Testis (tissue), 3 donors: ENCODE data around the gene PPARG. TPM values are rescaled to one million over a fixed set of nuclear protein-coding genes. Genes with fewer than 3 reads are reported as not detected.

Source experiments
- DNase-seq: peaks from one replicate; pipeline ENCODE4 v3.0.0-alpha.2; 2019
- H3K27ac ChIP-seq, 2 donors: fragments of 200-600 bp; sonication (generic); one replicate each; pipeline ENCODE4 v1.5.1; 2019
- H3K27me3 ChIP-seq: fragments of 200-600 bp; sonication (generic); one replicate; pipeline ENCODE4 v1.5.1; 2019
- H3K36me3 ChIP-seq: fragments of 200-600 bp; sonication (generic); one replicate; pipeline ENCODE4 v1.5.1; 2017; ENCODE audit warnings: low read depth; ENCODE audit errors: missing control alignments
- H3K4me1 ChIP-seq: fragments of 200-600 bp; sonication (generic); one replicate; pipeline ENCODE4 v1.5.1; 2019
- H3K4me3 ChIP-seq, 2 donors: fragments of 200-600 bp; sonication (generic); one replicate each; pipeline ENCODE4 v1.5.1; 2017 to 2019
- H3K9me3 ChIP-seq: fragments of 200-600 bp; sonication (generic); one replicate; pipeline ENCODE4 v1.5.1; 2017
- POLR2A ChIP-seq: fragments of 450-650 bp; IDR thresholded peaks from one replicate; pipeline ENCODE4 v1.6.1; 2017; ENCODE audit warnings: antibody characterized with exemption, mild to moderate bottlenecking, moderate library complexity
- WGBS, 2 donors: methylation state at CpG; one replicate each; pipeline ENCODE4 v1.1.5; 2018; 5-methylcytosine and 5-hydroxymethylcytosine counted together
- intact Hi-C: fragments of 100-400 bp; cut with DNase I; formaldehyde crosslinking; loops from one replicate; pipeline ENCODE4 v1.15.1; 2023; ENCODE audit warnings: low total_unique reads
- polyA plus RNA-seq: library from polyadenylated mRNA; stranded (reverse); fragments of 350-450 nt; fragmentation: Illumina TruSeq; extraction: RNeasy Lipid Tissue Mini Kit (QIAGEN cat#74804); gene quantifications from one replicate; pipeline ENCODE4 v1.2.3, GENCODE V29; 2014; ENCODE audit warnings: low read depth, low replicate concordance; ENCODE audit not compliant: insufficient read depth
- total RNA-seq, 2 donors: library from RNA; depleted of rRNA; stranded (reverse); fragments of >200 nt; gene quantifications; one replicate each; pipeline ENCODE4 v1.2.3, GENCODE V29; 2016
- TF ChIP-seq, protein P1 (sequence below), 3 experiments: fragments of 450-650 bp in 2 of 3; fragments of 200-600 bp in 1 of 3; sonication (generic) in 1 of 3; IDR thresholded peaks; one replicate each; pipeline ENCODE4 v1.5.1; 2016 to 2019; ENCODE audit warnings: antibody characterized with exemption in 3 of 3, mild to moderate bottlenecking in 2 of 3, moderate library complexity in 1 of 3

Gene PPARG
- total and polyA plus RNA-seq, 3 donors from 2014 or later = 12.1 to 18.7 (median 17.6) TPM

- 76 to 92% methylated on average over 5 of the region's 5 CpGs for WGBS, 2 donors
- H3K9me3 ChIP-seq = no peaks in the 10 kb centered on the region
- TF ChIP-seq POLR2A = no peak
- TF ChIP-seq, protein P1, sequence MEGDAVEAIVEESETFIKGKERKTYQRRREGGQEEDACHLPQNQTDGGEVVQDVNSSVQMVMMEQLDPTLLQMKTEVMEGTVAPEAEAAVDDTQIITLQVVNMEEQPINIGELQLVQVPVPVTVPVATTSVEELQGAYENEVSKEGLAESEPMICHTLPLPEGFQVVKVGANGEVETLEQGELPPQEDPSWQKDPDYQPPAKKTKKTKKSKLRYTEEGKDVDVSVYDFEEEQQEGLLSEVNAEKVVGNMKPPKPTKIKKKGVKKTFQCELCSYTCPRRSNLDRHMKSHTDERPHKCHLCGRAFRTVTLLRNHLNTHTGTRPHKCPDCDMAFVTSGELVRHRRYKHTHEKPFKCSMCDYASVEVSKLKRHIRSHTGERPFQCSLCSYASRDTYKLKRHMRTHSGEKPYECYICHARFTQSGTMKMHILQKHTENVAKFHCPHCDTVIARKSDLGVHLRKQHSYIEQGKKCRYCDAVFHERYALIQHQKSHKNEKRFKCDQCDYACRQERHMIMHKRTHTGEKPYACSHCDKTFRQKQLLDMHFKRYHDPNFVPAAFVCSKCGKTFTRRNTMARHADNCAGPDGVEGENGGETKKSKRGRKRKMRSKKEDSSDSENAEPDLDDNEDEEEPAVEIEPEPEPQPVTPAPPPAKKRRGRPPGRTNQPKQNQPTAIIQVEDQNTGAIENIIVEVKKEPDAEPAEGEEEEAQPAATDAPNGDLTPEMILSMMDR (IDR thresholded peaks at IDR 0.05) = no peak
- no peak overlapping the region for H3K27ac ChIP-seq
- H3K36me3 ChIP-seq = no peaks in the 10 kb centered on the region
- no peaks in the 10 kb centered on the region for H3K27me3 ChIP-seq
- no peaks in the 10 kb centered on the region for H3K4me1 ChIP-seq
- intact Hi-C loops = no loop called here
- no peak for DNase-seq
- H3K4me3 ChIP-seq = no peak overlapping the region
These were observed 139.3 kb downstream of the PPARG start for GRCh38 chr3:12428126-12428525.

DNA sequence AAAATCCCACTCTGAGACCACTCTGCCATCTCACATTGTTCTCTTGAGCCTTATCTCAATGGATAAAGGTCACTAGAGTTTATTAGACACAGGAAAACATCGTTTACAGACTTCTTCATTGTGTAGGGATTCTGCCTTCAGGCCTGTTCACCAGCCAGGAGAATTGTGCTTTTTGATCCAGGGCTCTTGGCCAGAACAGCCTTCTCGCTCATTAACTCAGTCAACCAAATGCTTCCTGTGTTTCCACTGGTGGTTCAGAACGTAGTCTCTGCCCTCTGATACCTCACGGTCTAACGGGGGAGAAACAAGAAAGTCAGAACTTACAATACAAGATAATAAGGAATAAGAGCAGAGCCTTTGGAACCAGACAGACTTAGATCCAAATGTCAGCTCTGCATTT lies 141.2 kb downstream of the PPARG start:
- DNase-seq = no peak

GRCh38 chr3:12433823-12434222 lies 145.0 kb downstream of the PPARG start:
- H3K36me3 ChIP-seq = no peaks in the 10 kb centered on the region
- H3K9me3 ChIP-seq = no peaks in the 10 kb centered on the region
- TF ChIP-seq, protein P1 (IDR thresholded peaks at IDR 0.05) = no peak
- no peak for TF ChIP-seq POLR2A
- no peaks in the 10 kb centered on the region for H3K27me3 ChIP-seq
- no peak overlapping the region for H3K27ac ChIP-seq
- DNase-seq = no peak
- intact Hi-C loops = no loop called here
- WGBS, 2 donors = 87 to 91% methylated on average over 6 of the region's 6 CpGs
- no peak overlapping the region for H3K4me3 ChIP-seq
- H3K4me1 ChIP-seq = no peaks in the 10 kb centered on the region

More for the DNA sequence above, 141.2 kb downstream of the PPARG start:
- Histone ChIP-seq H3K4me3 (no peak overlapping the region), H3K4me1 (no peaks in the 10 kb centered on the region), H3K27ac (no peak overlapping the region), H3K36me3 (no peaks in the 10 kb centered on the region), H3K9me3 (no peaks in the 10 kb centered on the region), H3K27me3 (no peaks in the 10 kb centered on the region)
- 50 to 51% methylated on average over 5 of the region's 5 CpGs for WGBS, 2 donors
- TF ChIP-seq POLR2A = no peak
- TF ChIP-seq, protein P1 (IDR thresholded peaks at IDR 0.05) = no peak
- intact Hi-C loops = no loop called here

- Histone ChIP-seq H3K4me3 (no peak overlapping the region), H3K9me3 (no peaks in the 10 kb centered on the region), H3K27me3 (no peaks in the 10 kb centered on the region), H3K4me1 (peaks cover 9% of the 10 kb centered on the region), H3K27ac (no peak overlapping the region), H3K36me3 (no peaks in the 10 kb centered on the region)
- intact Hi-C loops = no loop called here
- 57 to 58% methylated on average over 12 of the region's 12 CpGs for WGBS, 2 donors
- DNase-seq = no peak
- TF ChIP-seq, protein P1 (IDR thresholded peaks at IDR 0.05) = no peak
- TF ChIP-seq POLR2A = no peak
These were observed 147.8 kb downstream of the PPARG start for GRCh38 chr3:12436514-12437220.

DNA sequence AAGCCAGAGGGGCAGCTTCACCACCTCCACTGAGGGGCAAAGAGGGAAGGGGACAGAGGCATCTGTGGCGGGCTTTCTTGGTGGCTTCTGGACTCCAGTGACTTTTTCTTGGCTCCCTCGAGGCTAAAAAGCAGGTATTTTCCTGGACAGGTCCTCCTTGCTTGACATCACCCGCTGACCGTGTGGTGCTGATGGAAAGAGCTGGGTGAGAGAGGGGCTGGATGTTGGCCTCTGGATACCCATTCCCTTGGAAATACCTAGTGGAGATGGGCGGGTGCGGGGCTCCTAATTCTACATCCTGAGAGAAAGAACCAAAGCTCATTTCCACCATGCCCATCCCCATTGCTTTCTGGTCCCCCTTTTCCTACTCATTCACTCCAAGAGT lies 148.3 kb downstream of the PPARG start:
- H3K4me3 ChIP-seq = no peak overlapping the region
- TF ChIP-seq, protein P1 (IDR thresholded peaks at IDR 0.05) = no peak
- no peak for TF ChIP-seq POLR2A
- H3K36me3 ChIP-seq = no peaks in the 10 kb centered on the region
- H3K9me3 ChIP-seq = no peaks in the 10 kb centered on the region
- no peaks in the 10 kb centered on the region for H3K27me3 ChIP-seq
- H3K4me1 ChIP-seq = peaks cover 9% of the 10 kb centered on the region
- intact Hi-C loops = no loop called here
- WGBS, 2 donors = 90% methylated on average over 6 of the region's 6 CpGs
- DNase-seq = no peak
- H3K27ac ChIP-seq = no peak overlapping the region
